OCI-LY7 (cell line): ENCODE results near the gene LAMC1. TPM values are rescaled to one million over a fixed set of nuclear protein-coding genes. Genes with fewer than 3 reads are reported as not detected.

Experiments used
- BruUV-seq: library from RNA; stranded (reverse); fragments of 400-500 nt; replicated peaks from 2 replicates; lab custom pipeline; 2021; lab: Mats Ljungman, UMichigan
- CTCF ChIA-PET: fragments of 300-600 bp; sonication (Branson Sonifier 250); formaldehyde crosslinking; loops from one replicate; lab custom pipeline; 2022; ENCODE audit warnings: antibody characterized with exemption; ENCODE audit not compliant: unreplicated experiment; lab: Charles Lee
- POLR2A ChIA-PET: fragments of 300-600 bp; sonication (Branson Sonifier 250); formaldehyde crosslinking; loops from one replicate; lab custom pipeline; 2022; ENCODE audit warnings: antibody characterized with exemption; lab: Charles Lee
- DNase-seq: peaks from one replicate; pipeline ENCODE4 v3.0.0-alpha.2; 2015; ENCODE audit warnings: low spot score
- H2AFZ ChIP-seq: fragments of 200-600 bp; sonication (generic), shearing (Covaris generic); 2 replicates; pipeline ENCODE4 v1.6.1; 2014; ENCODE audit warnings: mild to moderate bottlenecking, antibody characterized with exemption, low read length, moderate library complexity
- H3K27ac ChIP-seq: fragments of 200-600 bp; sonication (generic); 2 replicates; pipeline ENCODE4 v1.5.1; 2014; ENCODE audit warnings: mixed run types, low read depth, mild to moderate bottlenecking, moderate library complexity, low read length, inconsistent platforms; ENCODE audit not compliant: poor library complexity, severe bottlenecking
- H3K36me3 ChIP-seq: fragments of 200-600 bp; sonication (generic); 2 replicates; pipeline ENCODE4 v1.6.1; 2014; ENCODE audit warnings: mild to moderate bottlenecking, antibody characterized with exemption, low read length, moderate library complexity, mixed read lengths; ENCODE audit not compliant: insufficient read depth
- H3K4me1 ChIP-seq: fragments of 200-600 bp; sonication (generic); 2 replicates; pipeline ENCODE4 v1.5.1; 2014; ENCODE audit warnings: mild to moderate bottlenecking, low read length; ENCODE audit not compliant: insufficient read depth, poor library complexity, severe bottlenecking
- H3K4me2 ChIP-seq: fragments of 200-600 bp; sonication (generic); 2 replicates; pipeline ENCODE4 v1.6.1; 2014; ENCODE audit warnings: mild to moderate bottlenecking, low read length
- H3K4me3 ChIP-seq: fragments of 200-600 bp; sonication (generic); 2 replicates; pipeline ENCODE4 v1.5.1; 2014; ENCODE audit warnings: mild to moderate bottlenecking, low read depth, low read length; ENCODE audit not compliant: poor library complexity, severe bottlenecking
- H3K79me2 ChIP-seq: fragments of 200-600 bp; sonication (generic); 2 replicates; pipeline ENCODE4 v1.6.1; 2016; ENCODE audit warnings: low read depth, mild to moderate bottlenecking, low read length, moderate library complexity, mixed read lengths; ENCODE audit not compliant: insufficient read depth
- H3K9me2 ChIP-seq: fragments of 200-600 bp; sonication (generic); 2 replicates; pipeline ENCODE4 v1.6.1; 2016; ENCODE audit warnings: mild to moderate bottlenecking, low read length, mixed read lengths; ENCODE audit not compliant: insufficient read depth
- H3K9me3 ChIP-seq: fragments of 200-600 bp; sonication (generic); 2 replicates; pipeline ENCODE4 v1.6.1; 2014; ENCODE audit warnings: mild to moderate bottlenecking, mixed run types, low read length, mixed read lengths
- H4K20me1 ChIP-seq: fragments of 200-600 bp; sonication (generic); 2 replicates; pipeline ENCODE4 v1.6.1; 2014; ENCODE audit warnings: mild to moderate bottlenecking, antibody characterized with exemption, low read length, moderate library complexity, mixed read lengths; ENCODE audit not compliant: insufficient read depth
- CTCF ChIP-seq: fragments of 200-600 bp; sonication (generic); conservative IDR thresholded peaks from 2 replicates; pipeline ENCODE4 v1.5.1; 2014; ENCODE audit warnings: mild to moderate bottlenecking, antibody characterized with exemption, low read length, moderate library complexity, mixed read lengths
- EZH2phosphoT487 ChIP-seq: fragments of 200-600 bp; sonication (generic); IDR thresholded peaks from 2 replicates; pipeline ENCODE4 v1.6.1; 2018; ENCODE audit warnings: low read depth, borderline replicate concordance, mild to moderate bottlenecking, mixed run types, antibody characterized with exemption, low read length, moderate library complexity, mixed read lengths
- intact Hi-C: fragments of 100-400 bp; cut with micrococcal nuclease; formaldehyde crosslinking; loops from one replicate; pipeline ENCODE4 v1.10.0; 2022; ENCODE audit not compliant: unreplicated experiment
- total RNA-seq, 2 experiments: library from RNA; depleted of rRNA in 1 of 2; stranded (reverse); fragments of >200 nt in 1 of 2; shearing (Covaris generic) in 1 of 2; gene quantifications; 2 replicates each; pipeline ENCODE4 v1.2.3, GENCODE V29; 2014 to 2022

The LAMC1 gene
- total RNA-seq, 2 experiments from 2014 or later = 24.2 to 42.1 TPM

DNA sequence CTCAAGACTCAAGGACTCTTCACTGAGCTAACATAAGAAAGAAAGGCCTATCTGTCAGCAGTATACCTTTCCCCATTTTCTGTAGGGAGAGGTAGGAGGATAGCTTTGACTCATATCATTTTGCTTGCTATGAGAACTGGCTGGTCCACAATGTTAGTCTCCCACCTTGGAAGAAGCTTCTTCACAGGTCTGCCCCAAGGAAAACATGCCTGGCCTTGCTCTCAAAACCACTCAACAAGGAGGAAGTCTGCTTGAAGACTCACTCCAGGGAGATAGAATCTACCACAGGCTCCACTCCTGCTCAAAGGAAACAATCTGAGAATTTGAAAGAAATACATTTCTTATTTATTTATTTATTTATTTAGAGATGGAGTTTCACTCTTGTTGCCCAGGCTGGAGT is 29.5 kb upstream of the LAMC1 start:
- Histone ChIP-seq H3K79me2 (no peaks in the 10 kb centered on the region), H4K20me1 (no peaks in the 10 kb centered on the region), H3K9me3 (no peaks in the 10 kb centered on the region), H2AFZ (no peak overlapping the region), H3K9me2 (no peaks in the 10 kb centered on the region), H3K4me3 (no peak overlapping the region), H3K27ac (no peak overlapping the region), H3K4me1 (no peaks in the 10 kb centered on the region), H3K4me2 (no peak overlapping the region), H3K36me3 (no peaks in the 10 kb centered on the region)
- TF ChIP-seq CTCF (no peak), EZH2phosphoT487 (no peak)
- ChIA-PET POLR2A (no interaction called here), CTCF (no interaction called here)
- DNase-seq = no peak
- intact Hi-C loops = no loop called here
- BruUV-seq = no TSS peak

- intact Hi-C loops = no loop called here
- Histone ChIP-seq H3K4me3 (no peak overlapping the region), H3K27ac (no peak overlapping the region), H3K79me2 (no peaks in the 10 kb centered on the region), H4K20me1 (no peaks in the 10 kb centered on the region), H3K36me3 (no peaks in the 10 kb centered on the region), H2AFZ (no peak overlapping the region), H3K4me2 (no peak overlapping the region), H3K9me3 (no peaks in the 10 kb centered on the region), H3K9me2 (no peaks in the 10 kb centered on the region), H3K4me1 (no peaks in the 10 kb centered on the region)
- DNase-seq = no peak
- no TSS peak for BruUV-seq
- POLR2A ChIA-PET = interaction anchor here (0.6 kb wide), 1 partner anchor 8 kb away, joined by 3 read pairs; no protein-coding TSS in a partner anchor
- CTCF ChIA-PET = no interaction called here
- no peak for TF ChIP-seq EZH2phosphoT487
- TF ChIP-seq CTCF = no peak
Measured at GRCh38 chr1:182995894-182996293, 27.3 kb upstream of the LAMC1 start.

GRCh38 chr1:182996816-182997215 is 26.4 kb upstream of the LAMC1 start:
- H3K4me1 ChIP-seq = no peaks in the 10 kb centered on the region
- H4K20me1 ChIP-seq = no peaks in the 10 kb centered on the region
- ChIA-PET POLR2A (interaction anchor here (0.8 to 1.2 kb wide), 3 partner anchors 9 to 32 kb away, joined by 3 to 6 read pairs (median 3); no protein-coding TSS in a partner anchor), CTCF (no interaction called here)
- BruUV-seq = no TSS peak
- no peaks in the 10 kb centered on the region for H3K36me3 ChIP-seq
- H3K4me3 ChIP-seq = no peak overlapping the region
- no peak for TF ChIP-seq EZH2phosphoT487
- TF ChIP-seq CTCF = no peak
- H3K4me2 ChIP-seq = no peak overlapping the region
- no peak for DNase-seq
- no peaks in the 10 kb centered on the region for H3K9me3 ChIP-seq
- H2AFZ ChIP-seq = no peak overlapping the region
- intact Hi-C loops = no loop called here
- no peaks in the 10 kb centered on the region for H3K9me2 ChIP-seq
- no peaks in the 10 kb centered on the region for H3K79me2 ChIP-seq
- H3K27ac ChIP-seq = no peak overlapping the region
